ENCODE measurements around the gene RNPS1.

RNPS1 gene, protein sequence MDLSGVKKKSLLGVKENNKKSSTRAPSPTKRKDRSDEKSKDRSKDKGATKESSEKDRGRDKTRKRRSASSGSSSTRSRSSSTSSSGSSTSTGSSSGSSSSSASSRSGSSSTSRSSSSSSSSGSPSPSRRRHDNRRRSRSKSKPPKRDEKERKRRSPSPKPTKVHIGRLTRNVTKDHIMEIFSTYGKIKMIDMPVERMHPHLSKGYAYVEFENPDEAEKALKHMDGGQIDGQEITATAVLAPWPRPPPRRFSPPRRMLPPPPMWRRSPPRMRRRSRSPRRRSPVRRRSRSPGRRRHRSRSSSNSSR

DNA sequence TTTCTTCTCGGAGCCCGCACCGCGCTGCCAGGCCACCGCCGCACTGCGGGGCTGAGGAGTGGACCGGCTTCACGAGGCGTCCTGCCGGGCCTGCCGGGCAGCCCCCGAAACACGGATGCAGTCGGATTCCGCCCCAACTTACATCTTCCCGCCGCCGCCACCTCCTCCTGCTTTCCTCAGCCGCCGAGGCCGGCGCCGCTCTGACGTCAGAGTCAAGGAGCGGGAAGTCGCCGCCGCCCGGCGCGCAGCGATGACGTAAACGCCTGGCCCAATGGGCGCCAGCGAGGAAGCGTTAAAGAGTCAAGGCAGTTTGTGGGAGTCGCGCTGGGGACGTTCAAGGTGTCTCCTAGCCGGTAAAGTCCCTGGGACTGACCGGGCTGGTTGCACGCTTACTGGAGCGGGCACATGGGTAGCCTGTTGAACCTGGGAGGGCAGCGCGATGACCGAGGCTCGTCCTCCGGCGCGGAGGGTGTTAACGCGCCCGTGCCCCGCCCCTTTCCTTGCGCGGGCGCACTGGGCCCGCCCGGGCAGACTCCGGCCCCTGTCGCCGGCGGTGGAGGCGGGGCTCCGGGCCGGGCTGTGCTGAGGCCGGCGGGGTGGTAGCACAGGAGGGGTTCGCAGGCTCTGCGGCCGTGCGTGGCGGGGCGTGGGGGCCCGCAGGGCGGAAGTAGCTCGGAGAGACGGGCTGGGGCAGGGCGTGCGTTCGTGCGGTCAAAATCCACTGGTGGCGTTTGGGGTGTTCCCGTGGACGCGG lies at the start of gene RNPS1:
Gene RNPS1 (minus strand): TSS at position 214 of the 754 bp plus-strand sequence. CDS start 3,483 bp downstream, outside the sequence.
- no peak for TF ChIP-seq JUND (IDR thresholded peaks at IDR 0.05; ENCODE audit: low read depth)

DNA sequence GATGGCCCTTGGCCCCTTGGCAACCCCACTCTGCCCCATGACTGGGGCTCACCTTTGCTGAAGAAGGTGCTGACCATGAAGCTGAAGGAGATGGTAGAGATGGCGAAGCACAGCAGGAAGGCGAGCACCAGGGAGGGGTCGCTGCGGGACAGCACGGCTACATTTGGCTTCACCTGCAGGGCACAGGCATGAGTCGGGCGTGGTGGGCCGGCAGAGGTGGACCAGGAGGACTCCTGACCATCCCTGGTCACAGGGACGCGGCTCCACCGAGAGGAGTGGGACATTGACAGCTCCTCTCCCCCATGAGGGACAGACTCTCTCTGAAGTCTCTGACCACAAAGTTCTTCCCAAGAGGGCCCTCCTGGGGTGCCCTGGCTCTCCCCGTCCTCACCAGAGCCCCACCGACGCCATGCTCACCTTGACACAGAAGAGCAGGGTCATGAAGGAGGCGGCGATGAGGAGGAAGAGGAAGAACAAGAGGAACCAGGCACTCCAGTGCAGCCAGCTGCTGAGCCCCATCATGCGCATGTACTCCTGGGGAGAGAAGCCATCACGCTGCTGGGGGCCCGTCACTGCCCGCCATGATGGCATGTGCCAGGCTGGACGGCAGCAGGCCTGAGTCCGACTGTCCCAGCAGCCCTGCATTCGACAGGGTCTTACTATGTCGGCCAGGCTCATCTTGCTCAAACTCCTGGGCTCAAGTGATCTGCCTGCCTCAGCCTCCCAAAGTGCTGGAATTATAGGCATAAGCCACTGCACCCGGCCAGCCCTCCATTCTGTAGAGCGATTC lies 49.5 kb upstream of the RNPS1 start:
- in situ Hi-C loops (cut with HindIII; ENCODE audit: low pct_unique_long_range_greater_than_20kb, low sequenced_read_pairs) = no loop called here

More for the DNA sequence above, at the start of gene RNPS1:
- in situ Hi-C loops (cut with HindIII; ENCODE audit: low pct_unique_long_range_greater_than_20kb, low sequenced_read_pairs) = no loop called here
- DNase-seq (ENCODE audit: low read depth in 1 of 2, low spot score in 1 of 2) = peak; percentile 97 to 98

DNA sequence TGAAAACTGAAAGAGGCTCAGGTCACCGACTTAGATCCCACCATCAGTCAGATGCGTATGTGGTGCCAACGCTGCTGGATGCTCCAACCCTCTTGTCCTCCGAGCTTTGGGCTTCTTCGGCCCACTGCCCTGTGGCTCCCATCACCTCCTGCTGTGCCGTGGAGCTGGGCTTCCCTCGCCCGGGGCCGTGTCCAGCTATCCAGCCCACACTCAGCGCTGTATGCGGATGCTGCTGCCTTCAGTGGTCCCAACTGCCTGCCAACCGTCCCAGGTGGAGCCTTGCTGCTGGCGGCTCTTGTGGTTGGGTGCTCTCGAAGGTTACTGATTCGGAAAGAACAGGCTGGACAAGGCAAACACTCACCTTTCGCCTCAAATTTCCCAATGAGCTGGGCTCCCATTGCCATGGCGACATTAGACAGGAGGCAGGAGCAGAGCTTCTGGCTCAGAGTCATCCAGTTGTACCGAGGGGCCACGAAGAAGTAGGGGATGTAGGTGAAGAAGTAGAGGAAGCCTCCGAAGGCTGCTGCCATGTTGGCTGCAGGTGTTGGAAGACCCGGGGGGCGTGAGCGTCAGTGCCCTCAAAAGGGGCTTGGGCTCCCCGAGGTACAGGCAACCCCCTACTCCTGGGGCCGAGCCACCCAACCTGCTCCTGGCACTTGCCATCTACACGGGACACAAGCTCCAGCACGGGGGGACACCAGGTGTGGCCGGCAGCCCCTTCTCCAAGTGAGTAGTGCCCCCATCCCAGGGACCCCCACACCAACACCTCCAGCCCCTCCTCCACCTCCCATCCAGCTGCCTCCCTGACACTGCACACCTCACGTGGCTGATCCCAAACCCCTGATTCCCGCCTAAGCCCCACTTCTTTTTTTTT lies 40.4 kb upstream of the RNPS1 start:
- no peak for DNase-seq (ENCODE audit: low read depth in 1 of 2, low spot score in 1 of 2)
- in situ Hi-C loops (cut with HindIII; ENCODE audit: low pct_unique_long_range_greater_than_20kb, low sequenced_read_pairs) = no loop called here
- no peak for TF ChIP-seq JUND (IDR thresholded peaks at IDR 0.05; ENCODE audit: low read depth)

More for the DNA sequence above, 49.5 kb upstream of the RNPS1 start:
- no peak for TF ChIP-seq JUND (IDR thresholded peaks at IDR 0.05; ENCODE audit: low read depth)
- no peak for DNase-seq (ENCODE audit: low read depth in 1 of 2, low spot score in 1 of 2)

DNA sequence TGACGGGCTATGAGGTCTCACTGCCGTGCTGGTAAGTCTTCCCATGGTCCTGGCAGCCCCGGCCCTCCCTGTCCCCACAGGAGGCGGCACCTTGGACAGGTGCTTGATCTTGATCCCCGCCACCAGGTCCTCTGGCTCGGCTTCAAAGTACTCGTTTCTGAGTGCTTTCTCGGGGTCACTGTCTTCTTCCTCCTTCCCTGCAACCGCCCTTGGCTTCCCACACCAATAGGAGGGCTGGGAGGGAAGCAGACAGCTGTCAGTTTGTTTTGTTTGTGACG lies 31.9 kb upstream of the RNPS1 start:
- in situ Hi-C loops (cut with HindIII; ENCODE audit: low pct_unique_long_range_greater_than_20kb, low sequenced_read_pairs) = no loop called here

DNA sequence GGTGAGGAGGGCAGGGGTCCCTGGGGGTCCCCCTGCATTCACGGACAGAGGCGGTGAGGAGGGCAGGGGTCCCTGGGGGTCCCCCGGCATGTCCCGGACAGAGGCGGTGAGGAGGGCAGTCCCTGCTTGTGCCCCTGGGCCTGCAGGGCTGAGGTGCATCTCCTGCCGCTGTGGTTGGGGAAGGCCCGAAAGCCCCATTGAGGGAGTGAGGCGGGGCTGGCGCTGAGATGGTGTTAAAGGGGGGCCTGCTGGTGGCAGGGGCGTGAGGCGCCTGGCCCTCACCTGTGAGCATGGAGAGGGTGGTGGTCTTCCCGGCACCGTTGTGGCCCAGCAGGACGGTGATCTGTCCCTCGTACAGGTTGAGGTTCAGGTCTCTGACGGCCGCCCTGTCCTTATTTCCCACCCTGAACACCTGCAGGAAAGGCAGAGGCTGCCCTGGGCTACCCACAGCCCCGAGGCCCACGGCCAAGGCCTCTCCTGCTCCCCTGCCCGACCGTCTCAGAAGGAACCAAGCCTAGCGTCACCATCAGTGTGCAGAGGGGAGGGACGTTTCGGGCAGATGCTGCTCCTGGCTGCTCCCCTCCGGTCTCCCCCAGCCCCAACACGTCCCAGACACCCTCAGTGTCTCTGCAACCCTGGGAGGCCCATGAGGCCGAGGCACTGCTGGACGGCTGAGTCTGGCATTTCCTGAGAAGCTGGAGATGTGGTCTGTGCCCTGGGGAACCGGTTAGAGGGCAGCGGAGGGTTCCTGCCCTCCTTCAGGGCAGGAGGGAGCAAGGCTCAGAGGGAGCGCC lies 31.4 kb upstream of the RNPS1 start:
- in situ Hi-C loops (cut with HindIII; ENCODE audit: low pct_unique_long_range_greater_than_20kb, low sequenced_read_pairs) = no loop called here

More for the DNA sequence above, 31.9 kb upstream of the RNPS1 start:
- no peak for TF ChIP-seq JUND (IDR thresholded peaks at IDR 0.05; ENCODE audit: low read depth)
- DNase-seq (ENCODE audit: low read depth in 1 of 2, low spot score in 1 of 2) = no peak

DNA sequence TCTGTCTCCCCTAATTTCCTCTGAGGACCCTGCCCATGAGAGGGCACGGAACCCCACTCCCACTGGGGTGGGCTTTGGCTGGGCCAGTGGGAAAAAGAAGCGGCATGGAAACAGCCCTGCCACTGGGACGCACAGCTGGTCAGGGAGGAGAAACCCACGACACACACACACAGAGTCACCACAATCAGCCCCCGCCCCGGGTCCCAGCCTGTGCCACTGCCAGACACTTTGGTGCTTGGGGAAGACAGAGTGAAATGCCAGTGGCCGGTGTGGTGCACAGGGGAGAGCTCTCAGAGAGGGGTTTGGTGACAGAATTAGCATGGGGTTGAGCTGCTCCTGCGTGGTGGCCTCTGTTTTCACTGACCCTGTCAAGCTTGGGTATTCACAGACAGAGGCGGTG lies 30.7 kb upstream of the RNPS1 start:
- no peak for TF ChIP-seq JUND (IDR thresholded peaks at IDR 0.05; ENCODE audit: low read depth)
- DNase-seq (ENCODE audit: low read depth in 1 of 2, low spot score in 1 of 2) = no peak
- in situ Hi-C loops (cut with HindIII; ENCODE audit: low pct_unique_long_range_greater_than_20kb, low sequenced_read_pairs) = no loop called here

More for the DNA sequence above, 31.4 kb upstream of the RNPS1 start:
- TF ChIP-seq JUND (IDR thresholded peaks at IDR 0.05; ENCODE audit: low read depth) = no peak
- no peak for DNase-seq (ENCODE audit: low read depth in 1 of 2, low spot score in 1 of 2)

DNA sequence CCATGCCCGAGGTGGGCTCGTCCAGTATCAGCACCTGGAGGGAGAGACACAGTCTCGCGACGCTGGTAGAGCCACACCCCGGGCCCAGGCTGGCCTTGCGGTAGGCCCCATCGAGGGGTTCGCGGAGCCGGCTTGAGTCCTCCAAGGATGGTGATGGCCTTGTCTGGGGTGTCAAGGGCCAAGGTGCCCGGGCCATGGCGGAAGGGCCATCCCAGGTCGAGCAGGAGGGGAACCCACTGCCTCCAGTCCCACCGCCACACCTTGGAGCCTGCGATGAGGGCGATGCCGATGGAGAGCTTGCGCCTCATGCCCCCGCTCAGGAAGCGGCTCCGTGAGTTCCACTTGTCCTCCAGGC lies 29.6 kb upstream of the RNPS1 start:
- in situ Hi-C loops (cut with HindIII; ENCODE audit: low pct_unique_long_range_greater_than_20kb, low sequenced_read_pairs) = no loop called here
- no peak for DNase-seq (ENCODE audit: low read depth in 1 of 2, low spot score in 1 of 2)
- no peak for TF ChIP-seq JUND (IDR thresholded peaks at IDR 0.05; ENCODE audit: low read depth)

DNA sequence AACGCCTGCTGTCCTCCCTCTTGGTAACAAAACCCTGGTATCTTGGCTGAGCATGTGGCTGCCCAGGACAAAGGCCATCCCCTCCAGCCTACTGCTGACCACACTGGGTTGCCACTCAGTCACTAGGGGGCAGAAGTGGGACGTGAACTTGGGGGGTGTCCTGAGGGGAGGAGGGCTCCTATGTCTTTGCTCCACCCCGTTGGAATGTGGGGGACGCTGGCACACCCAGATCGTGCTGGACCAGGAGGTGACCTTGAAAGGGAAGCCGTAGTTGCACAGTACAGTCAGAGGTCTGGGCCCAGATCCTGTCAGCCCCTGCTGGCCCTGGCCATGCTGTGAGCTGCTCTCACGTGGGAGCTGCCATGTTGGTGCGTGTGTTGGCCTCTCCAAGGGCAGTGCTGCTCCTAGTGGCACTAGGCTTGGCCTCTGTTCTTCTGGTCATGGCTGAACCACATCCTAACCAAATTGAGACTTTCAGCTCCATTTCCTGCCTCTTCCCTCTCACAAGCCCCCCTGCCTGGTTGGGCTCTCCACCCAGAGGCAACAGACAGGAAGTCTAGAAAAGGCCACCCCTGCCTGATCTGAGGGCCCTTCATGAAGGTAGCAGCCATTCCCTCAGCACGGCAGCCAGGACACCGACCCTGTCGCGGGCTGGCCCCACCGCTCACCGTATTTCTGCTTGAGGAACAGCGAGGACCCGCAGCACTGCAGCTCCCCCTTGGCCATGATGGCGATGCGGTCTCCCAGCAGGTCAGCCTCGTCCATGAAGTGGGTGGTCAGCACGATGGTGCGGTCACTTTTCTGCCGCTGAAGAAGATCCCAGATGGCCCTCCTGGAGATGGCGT lies 29.0 kb upstream of the RNPS1 start:
- peak in 1 of 2 experiments; percentile 53 for DNase-seq (ENCODE audit: low read depth in 1 of 2, low spot score in 1 of 2)
- TF ChIP-seq JUND (IDR thresholded peaks at IDR 0.05; ENCODE audit: low read depth) = no peak
- in situ Hi-C loops (cut with HindIII; ENCODE audit: low pct_unique_long_range_greater_than_20kb, low sequenced_read_pairs) = no loop called here

DNA sequence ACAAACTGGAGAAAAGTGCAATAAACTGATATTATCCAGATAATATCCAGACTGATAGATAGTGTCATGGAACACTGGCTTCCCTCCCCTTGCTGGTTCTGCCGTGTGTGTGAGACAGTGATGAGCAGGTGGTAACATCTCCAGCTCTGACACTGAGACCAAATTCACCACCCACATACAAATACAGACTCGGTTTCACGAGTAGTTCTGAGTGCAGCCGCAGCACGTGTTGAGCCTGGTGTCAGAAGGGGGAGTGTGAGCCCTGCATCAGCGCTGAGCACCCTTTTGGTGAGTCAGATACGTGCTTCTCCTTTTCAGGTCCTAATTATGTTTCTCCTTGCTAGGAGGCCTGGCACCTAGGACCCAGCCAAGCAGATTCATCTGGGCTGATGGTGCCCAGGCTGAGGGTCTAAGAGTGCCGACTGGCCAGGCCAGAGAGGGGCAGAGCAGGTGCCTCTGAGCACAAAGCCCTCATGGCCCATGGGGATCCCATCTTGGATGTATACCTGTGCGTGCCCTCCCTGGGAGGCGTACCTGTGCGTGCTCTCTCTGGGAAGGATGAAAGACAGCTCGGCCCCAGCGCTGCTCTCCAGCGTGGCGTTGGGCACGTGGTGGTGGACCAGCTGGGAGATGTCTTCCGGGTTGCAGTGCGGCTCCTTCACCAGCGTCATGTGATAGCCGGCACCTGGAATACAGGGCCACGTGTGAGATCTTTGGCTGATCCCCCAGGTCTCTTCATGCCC lies 27.3 kb upstream of the RNPS1 start:
- DNase-seq (ENCODE audit: low read depth in 1 of 2, low spot score in 1 of 2) = no peak
- in situ Hi-C loops (cut with HindIII; ENCODE audit: low pct_unique_long_range_greater_than_20kb, low sequenced_read_pairs) = no loop called here
- TF ChIP-seq JUND (IDR thresholded peaks at IDR 0.05; ENCODE audit: low read depth) = no peak

DNA sequence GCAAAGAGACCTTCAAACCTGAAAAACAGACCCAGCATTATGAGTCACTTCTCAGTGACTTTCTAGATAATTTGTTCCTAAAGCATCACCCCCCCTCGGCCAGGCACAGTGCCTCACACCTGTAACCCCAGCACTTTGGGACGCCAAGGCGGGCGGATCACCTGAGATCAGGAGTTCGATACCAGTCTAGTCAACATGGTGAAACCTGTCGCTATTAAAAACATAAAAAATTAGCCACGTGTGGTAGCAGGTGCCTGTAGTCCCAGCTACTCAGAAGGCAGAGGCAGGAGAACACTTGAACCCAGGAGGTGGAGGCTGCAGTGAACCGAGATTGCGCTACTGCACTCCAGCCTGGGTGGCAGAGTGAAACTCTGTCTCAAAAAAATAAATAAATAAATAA lies 24.3 kb upstream of the RNPS1 start:
- in situ Hi-C loops (cut with HindIII; ENCODE audit: low pct_unique_long_range_greater_than_20kb, low sequenced_read_pairs) = no loop called here
- no peak for TF ChIP-seq JUND (IDR thresholded peaks at IDR 0.05; ENCODE audit: low read depth)

More for the DNA sequence above, 24.3 kb upstream of the RNPS1 start:
- no peak for DNase-seq (ENCODE audit: low read depth in 1 of 2, low spot score in 1 of 2)

Measured in T47D (cell line).